Peyer's patch (tissue), 4 donors: ENCODE measurements around the gene MGLL.

Experiments
- POLR2A ChIP-seq, 2 donors: fragments of 450-650 bp; IDR thresholded peaks; one replicate each; pipeline ENCODE4 v1.5.1; 2017; ENCODE audit warnings: antibody characterized with exemption in 2 of 2, mild to moderate bottlenecking in 2 of 2, moderate library complexity in 2 of 2
- TF ChIP-seq, protein P1 (sequence below), 6 experiments: fragments of 450-650 bp in 4 of 6; fragments of 200-600 bp in 2 of 6; sonication (generic) in 1 of 6; IDR thresholded peaks; one replicate each; pipeline ENCODE4 v1.5.1; 2017 to 2019; ENCODE audit warnings: antibody characterized with exemption in 6 of 6, mild to moderate bottlenecking in 3 of 6, moderate library complexity in 1 of 6

DNA sequence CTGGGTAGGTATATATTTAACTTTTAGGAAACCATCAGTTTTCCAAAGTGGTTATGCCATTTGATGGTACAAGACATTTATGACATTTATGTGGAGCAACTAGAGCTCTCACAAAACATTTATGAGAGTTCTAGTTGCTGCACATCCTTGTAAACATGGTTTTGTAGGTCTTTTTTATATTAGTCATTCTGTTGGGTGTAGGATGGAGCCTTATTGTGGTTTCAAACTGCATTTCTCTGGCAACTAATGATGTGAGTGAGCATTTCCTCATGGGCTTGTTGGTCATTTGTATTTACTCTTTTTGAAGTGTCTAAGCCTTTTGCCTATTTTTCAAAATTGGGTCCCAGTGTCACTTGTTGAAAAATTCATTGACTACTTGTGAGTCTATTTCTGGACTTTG is 45.7 kb upstream of the MGLL start:
- no peak for TF ChIP-seq POLR2A (IDR thresholded peaks at IDR 0.05)
- TF ChIP-seq, protein P1, sequence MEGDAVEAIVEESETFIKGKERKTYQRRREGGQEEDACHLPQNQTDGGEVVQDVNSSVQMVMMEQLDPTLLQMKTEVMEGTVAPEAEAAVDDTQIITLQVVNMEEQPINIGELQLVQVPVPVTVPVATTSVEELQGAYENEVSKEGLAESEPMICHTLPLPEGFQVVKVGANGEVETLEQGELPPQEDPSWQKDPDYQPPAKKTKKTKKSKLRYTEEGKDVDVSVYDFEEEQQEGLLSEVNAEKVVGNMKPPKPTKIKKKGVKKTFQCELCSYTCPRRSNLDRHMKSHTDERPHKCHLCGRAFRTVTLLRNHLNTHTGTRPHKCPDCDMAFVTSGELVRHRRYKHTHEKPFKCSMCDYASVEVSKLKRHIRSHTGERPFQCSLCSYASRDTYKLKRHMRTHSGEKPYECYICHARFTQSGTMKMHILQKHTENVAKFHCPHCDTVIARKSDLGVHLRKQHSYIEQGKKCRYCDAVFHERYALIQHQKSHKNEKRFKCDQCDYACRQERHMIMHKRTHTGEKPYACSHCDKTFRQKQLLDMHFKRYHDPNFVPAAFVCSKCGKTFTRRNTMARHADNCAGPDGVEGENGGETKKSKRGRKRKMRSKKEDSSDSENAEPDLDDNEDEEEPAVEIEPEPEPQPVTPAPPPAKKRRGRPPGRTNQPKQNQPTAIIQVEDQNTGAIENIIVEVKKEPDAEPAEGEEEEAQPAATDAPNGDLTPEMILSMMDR (IDR thresholded peaks at IDR 0.05), result no peak
